NK-92 (cell line): ENCODE data around the gene USB1.
"Not testable (repeated sequence)": the region's sequence is repeated elsewhere in the genome, so short reads cannot be mapped to it uniquely, and the experiment has no call there.

Source experiments
- DNase-seq: peaks from one replicate; lab custom pipeline; 2025; ENCODE audit not compliant: unreplicated experiment; lab: John Stamatoyannopoulos, UW

The USB1 gene

DNA sequence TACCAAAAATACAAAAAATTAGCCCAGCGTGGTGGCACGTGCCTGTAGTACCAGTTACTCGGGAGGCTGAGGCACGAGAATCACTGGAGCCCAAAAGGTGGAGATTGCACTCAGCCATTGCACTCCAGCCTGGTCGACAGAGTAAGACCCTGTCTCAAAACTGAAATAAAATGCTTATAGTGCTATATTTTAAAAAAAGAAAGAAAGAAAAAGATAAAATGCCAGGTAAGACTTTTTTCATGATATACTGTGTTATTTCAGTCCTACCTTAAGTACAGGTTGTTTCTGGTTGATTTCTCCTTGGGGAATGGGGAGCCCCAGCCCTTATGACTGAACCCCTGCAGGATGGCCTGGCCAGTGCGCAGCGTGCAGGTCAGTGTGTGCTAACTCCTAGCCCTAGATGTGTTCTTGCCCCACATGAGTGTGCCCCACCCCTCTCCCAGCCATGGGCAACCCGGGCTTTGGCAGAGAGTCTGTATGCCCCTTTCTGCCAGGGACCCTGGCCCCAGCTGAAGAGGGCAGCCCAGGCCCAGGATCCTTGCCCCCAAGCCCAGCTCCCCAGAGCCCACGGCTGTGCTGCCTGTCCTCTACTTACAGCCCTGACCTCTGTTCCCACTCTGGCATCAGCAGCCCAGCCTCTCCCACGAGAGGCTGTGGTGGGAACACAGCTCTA is 31.6 kb upstream of the USB1 start:
- no peak for DNase-seq

DNA sequence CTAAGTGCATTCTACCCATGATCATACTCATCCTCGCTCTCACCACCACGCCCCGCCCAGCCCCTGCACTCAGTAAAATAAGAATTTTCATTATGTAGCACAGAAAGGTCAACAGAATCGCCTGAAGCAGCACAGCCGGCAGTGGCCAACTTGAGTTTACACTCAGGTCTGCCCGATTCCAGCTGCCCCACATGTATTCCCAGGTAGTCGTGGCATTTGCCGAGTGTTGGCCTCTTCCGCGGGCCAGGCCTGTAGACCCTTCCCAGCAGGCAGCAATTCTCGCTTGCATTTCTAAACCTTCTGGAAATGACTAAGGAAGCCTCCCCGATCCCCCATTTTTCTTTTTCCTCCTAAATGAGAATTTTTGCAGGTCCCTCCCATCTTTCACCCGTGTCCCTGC is 30.9 kb upstream of the USB1 start:
- no peak for DNase-seq

- DNase-seq, result no peak
Observed at GRCh38 chr16:57970970-57971369, 30.2 kb upstream of the USB1 start, which contains the start of gene CNGB1. CNGB1 (minus strand) TSS chr16:57971128; CDS start chr16:57967286, 3,842 bp downstream.

- no peak for DNase-seq
Observed at GRCh38 chr16:57971848-57972247, 29.4 kb upstream of the USB1 start.

DNA sequence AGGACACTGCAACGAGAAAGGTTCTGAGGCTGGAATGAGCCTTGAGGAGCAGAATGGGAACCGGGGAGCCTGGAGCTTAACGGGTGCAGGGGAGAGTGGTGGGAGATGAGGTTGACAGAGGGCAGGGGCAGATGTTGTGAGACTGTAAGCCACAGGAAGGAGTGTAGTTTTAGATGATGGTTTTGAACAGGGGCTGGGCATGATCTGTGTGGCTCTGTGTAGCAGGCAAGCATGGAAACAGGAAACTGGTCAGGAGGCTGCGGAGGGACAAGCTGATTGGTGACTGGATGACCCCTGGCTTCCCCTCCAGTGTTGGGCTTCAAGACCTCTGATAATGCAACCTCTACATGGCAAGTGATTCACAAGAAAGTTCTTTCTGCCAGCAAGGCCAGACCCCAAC is 28.9 kb upstream of the USB1 start:
- no peak for DNase-seq

GRCh38 chr16:57976331-57976796 is 24.8 kb upstream of the USB1 start:
- no peak for DNase-seq

DNA sequence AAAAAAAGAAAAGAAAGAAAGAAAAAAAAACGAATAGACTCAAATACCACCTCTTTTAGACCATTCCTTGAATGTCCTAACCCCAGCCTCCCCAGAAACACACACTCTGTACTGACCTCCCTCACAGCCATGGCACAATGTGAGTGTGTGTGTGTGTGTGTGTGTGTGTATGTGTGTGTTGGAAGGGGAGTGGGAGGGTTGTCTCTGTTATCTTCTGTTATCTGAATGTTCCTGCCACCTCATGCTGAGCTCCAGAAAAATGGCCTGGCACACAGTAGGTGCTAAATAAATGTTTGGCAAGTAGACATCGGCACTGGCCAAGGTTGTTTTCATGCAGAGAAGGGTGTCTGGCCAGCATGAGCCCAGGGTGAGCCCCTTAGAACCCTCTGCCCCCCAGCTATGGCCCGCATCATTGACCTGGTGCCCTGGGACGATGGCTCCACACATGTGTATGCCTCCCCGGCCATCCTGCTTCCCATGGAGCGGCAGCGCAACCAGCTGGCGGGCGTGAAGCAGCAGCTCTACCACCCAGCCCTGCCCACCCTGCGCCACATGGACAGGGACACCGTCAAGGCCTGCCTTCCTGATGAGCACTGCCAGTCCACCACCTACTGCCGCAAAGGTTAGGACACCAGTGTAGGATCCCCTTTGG is 23.7 kb upstream of the USB1 start:
- no peak for DNase-seq

- not testable (repeated sequence) for DNase-seq
Observed at GRCh38 chr16:57978070-57978465, 23.1 kb upstream of the USB1 start.

- no peak for DNase-seq
Observed at GRCh38 chr16:57979006-57979585, 22.1 kb upstream of the USB1 start.

- DNase-seq, result no peak
Observed at GRCh38 chr16:57981636-57982035, 19.6 kb upstream of the USB1 start.

DNA sequence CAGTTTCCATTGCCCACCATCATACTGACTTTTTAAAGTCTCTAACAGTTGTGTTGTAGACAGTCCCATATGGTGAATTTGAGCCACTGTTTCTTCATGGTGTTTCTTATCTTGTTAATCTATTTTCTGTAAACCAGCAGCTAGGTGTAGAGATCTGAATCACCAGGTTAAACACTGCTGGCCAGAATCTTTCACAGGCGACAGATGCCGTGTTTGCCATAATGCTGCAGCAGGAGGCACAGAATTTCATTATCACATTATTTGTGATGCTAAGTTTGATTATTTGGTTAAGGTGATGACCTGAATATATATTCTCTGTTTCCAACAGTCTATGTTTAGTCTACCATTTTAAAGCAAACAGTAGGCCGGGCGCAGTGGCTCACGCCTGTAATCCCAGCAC is 18.8 kb upstream of the USB1 start:
- no peak for DNase-seq

GRCh38 chr16:57984443-57985203 is 16.6 kb upstream of the USB1 start:
- DNase-seq, result peak; percentile 48

DNA sequence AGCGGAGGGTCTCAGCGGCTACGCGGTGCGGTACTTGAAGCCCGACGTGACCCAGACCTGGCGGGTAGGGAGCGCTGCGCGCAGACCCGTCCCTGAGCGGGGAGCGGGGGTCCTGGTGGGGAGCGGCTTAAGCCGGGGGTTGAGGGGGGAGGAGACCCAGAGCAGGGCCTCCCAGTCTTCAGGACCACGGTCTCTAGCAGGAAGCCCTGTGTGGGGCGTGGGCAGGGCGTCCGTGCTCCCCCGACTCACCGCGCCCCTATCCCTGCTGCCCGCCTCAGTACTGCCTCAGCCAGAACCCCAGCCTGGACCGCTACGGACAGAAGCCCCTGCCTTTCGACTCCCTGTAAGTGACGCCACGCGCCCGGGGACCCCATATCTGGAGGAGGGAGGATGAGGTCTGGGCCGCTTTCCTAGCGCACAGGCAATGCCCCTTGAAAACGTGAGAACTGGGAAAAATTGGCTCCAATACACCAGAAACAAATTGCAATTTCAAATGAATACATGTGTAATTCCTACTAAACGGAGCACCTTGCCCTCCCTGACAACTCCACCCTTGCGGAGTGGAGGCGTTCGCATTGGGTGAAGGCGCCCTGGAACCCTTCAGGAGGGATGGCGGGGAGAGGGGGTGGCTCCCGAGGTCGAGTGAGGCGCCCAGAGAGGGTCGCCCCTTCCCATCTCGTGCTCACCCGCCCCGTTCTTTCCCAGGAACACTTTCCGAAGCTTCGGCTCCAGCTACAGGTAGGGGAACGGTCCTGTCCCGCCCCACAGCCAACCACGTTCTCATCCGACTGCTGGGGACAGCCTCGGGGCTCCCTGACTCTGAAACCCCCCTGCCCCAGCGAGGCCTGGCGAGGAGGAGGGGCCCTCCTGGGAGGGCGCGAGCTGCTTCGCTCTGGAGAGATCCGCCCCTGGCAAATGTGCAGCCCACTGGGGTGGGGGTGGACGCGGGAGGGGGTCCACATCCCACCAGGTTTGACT is 15.7 kb upstream of the USB1 start:
- DNase-seq, result no peak

DNA sequence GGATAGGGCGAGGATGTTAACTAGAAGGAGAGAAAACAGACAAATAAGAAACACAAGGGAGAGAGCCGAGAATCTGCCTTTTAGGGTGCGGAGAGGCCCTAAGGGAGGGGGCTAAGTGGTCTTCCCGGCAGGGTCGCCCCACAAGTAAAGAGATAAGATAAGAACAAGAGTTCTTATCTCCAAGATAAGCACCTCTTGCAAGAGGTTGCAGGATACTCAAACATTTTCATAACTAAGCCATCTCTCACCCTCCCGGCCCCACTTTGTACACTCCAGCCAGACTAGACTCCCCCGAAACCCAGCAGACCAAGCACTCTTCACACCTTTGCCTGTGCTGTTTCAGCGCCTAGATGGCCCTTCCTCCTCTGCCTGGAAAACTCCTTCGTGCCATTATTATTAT is 15.0 kb upstream of the USB1 start:
- no peak for DNase-seq

GRCh38 chr16:57987441-57988177 is 13.6 kb upstream of the USB1 start:
- DNase-seq, result no peak

DNA sequence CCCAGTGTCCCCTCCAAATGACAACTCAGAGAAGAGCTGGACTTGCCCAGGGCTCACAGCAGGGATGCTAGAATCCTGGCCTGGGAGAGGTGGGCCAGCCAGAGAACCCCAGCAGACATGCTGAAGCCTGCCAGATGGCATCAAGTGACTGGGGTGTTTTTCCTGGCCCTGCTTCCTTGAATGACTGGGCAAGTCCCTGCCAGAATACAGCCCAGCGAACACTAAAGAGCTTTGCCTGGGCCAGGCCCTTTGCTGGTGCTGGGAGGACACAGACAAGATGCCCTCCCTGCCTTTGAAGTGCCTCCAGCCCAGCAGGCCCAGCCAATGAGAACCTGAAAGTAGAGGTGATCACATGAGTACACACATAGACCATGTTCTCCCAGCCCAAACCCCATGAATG is 12.3 kb upstream of the USB1 start:
- no peak for DNase-seq

GRCh38 chr16:57991551-57992059 is 9.6 kb upstream of the USB1 start:
- DNase-seq, result no peak

- no peak for DNase-seq
Observed at GRCh38 chr16:57992084-57992483, 9.1 kb upstream of the USB1 start.

GRCh38 chr16:57993438-57993837 is 7.8 kb upstream of the USB1 start:
- no peak for DNase-seq

DNA sequence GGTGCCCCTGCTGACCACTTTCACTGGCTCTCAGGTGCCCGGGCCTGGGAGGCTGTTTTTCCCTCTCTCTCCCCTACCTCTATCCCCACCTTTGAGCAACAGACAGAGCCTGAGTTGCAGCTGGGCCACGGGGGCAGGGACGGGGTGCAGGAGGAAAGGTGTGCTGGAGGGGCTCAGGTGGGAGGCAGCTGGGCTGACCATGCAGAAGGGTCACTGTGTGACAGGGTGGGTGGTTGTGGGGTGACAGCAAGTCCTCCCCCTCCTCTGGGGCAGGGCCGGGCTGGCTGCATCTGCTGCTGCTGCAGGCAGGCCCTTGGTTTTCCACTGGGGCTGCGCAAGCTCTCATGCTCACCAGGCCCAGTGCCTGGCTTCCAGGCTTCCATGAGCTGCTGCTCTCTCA is 7.3 kb upstream of the USB1 start:
- no peak for DNase-seq
